RWPE1 (cell line): Measurements from ENCODE around the gene ACBD7.

Experiments
- CTCF ChIA-PET: fragments of 350-600 bp; sonication (Branson Sonifier 250); formaldehyde crosslinking; extraction: SDS; loops from one replicate; lab custom pipeline; 2021; lab: Yijun Ruan, JAX
- POLR2A ChIA-PET: fragments of 400-600 bp; formaldehyde crosslinking; extraction: SDS; loops from one replicate; lab custom pipeline; 2020; ENCODE audit warnings: antibody characterized with exemption; ENCODE audit not compliant: low non-redundant PET; lab: Yijun Ruan, JAX
- DNase-seq: peaks from one replicate; pipeline ENCODE4 v3.0.0; 2012; ENCODE audit warnings: low spot score
- H3K27ac ChIP-seq: fragments of 450-650 bp; 2 replicates; pipeline ENCODE4 v1.5.1; 2017
- CTCF ChIP-seq: fragments of 450-650 bp; conservative IDR thresholded peaks from 2 replicates; pipeline ENCODE4 v1.5.1; 2017; ENCODE audit warnings: low read depth, mild to moderate bottlenecking

The ACBD7 gene

GRCh38 chr10:15088428-15089261 lies at the start of gene ACBD7:
ACBD7 (minus strand) TSS chr10:15088776; CDS start chr10:15088728, 48 bp downstream.
- DNase-seq: peak; percentile 85
- peak; percentile 20; the same call in 1 of the 2 replicates for TF ChIP-seq CTCF
- CTCF ChIA-PET: no interaction called here
- peak within 1 kb of the TSS; percentile 19 for H3K27ac ChIP-seq
- POLR2A ChIA-PET: no interaction called here

- no peak for TF ChIP-seq CTCF
- no peak for DNase-seq
- CTCF ChIA-PET: no interaction called here
- no peak overlapping the region for H3K27ac ChIP-seq
- POLR2A ChIA-PET: no interaction called here
Measured at GRCh38 chr10:15137636-15138035, 49.1 kb upstream of the ACBD7 start.

- no peak for DNase-seq
- CTCF ChIA-PET: no interaction called here
- TF ChIP-seq CTCF: no peak
- H3K27ac ChIP-seq: no peak overlapping the region
- POLR2A ChIA-PET: no interaction called here
Measured at GRCh38 chr10:15137036-15137359, 48.4 kb upstream of the ACBD7 start.

- ChIA-PET CTCF (no interaction called here), POLR2A (no interaction called here)
- DNase-seq: no peak
- no peak overlapping the region for H3K27ac ChIP-seq
- TF ChIP-seq CTCF: no peak
Measured at GRCh38 chr10:15136129-15137035, 47.8 kb upstream of the ACBD7 start.

GRCh38 chr10:15131330-15131729 lies 42.8 kb upstream of the ACBD7 start:
- no peak for TF ChIP-seq CTCF
- no peak for DNase-seq
- no peak overlapping the region for H3K27ac ChIP-seq
- POLR2A ChIA-PET: no interaction called here
- CTCF ChIA-PET: interaction anchor here (0.6 kb wide), 1 partner anchor 634 kb away, joined by 3 read pairs; no protein-coding TSS in a partner anchor

GRCh38 chr10:15124908-15125307 lies 36.3 kb upstream of the ACBD7 start:
- no peak for DNase-seq
- TF ChIP-seq CTCF: no peak
- ChIA-PET POLR2A (no interaction called here), CTCF (no interaction called here)
- H3K27ac ChIP-seq: no peak overlapping the region
